A549 (cell line): ENCODE measurements around the gene OTOP2.

Experiments
- CHD2 ChIP-seq: fragments of 150-350 bp; IDR thresholded peaks from 2 replicates; pipeline ENCODE4 v1.6.1; 2014; ENCODE audit warnings: low read length; ENCODE audit not compliant: partially characterized antibody
- EP300 ChIP-seq, 2 experiments: fragments of >200 bp; sonication (Bioruptor Twin); formaldehyde crosslinking; IDR thresholded peaks; 2 replicates in 1 of 2; 3 replicates in 1 of 2; pipeline ENCODE4 v1.6.1; 2016 to 2017
- GATA3 ChIP-seq: IDR thresholded peaks from 2 replicates; pipeline ENCODE4 v1.6.1; 2012; ENCODE audit warnings: borderline replicate concordance
- JUNB ChIP-seq: fragments of >200 bp; sonication (Bioruptor Twin); formaldehyde crosslinking; IDR thresholded peaks from 2 replicates; pipeline ENCODE4 v1.6.1; 2016
- KDM1A ChIP-seq: fragments of 200-600 bp; sonication (generic); IDR thresholded peaks from 2 replicates; pipeline ENCODE4 v1.6.1; 2016; ENCODE audit warnings: low read depth, mild to moderate bottlenecking
- KDM5A ChIP-seq: fragments of 200-600 bp; sonication (generic); IDR thresholded peaks from 2 replicates; pipeline ENCODE4 v1.6.1; 2016; ENCODE audit warnings: antibody characterized with exemption, mild to moderate bottlenecking
- MAFK ChIP-seq: fragments of 450-650 bp; IDR thresholded peaks from 2 replicates; pipeline ENCODE4 v1.6.1; 2014; ENCODE audit not compliant: partially characterized antibody
- MAZ ChIP-seq: fragments of 150-350 bp; IDR thresholded peaks from 2 replicates; pipeline ENCODE4 v1.6.1; 2014; ENCODE audit warnings: antibody characterized with exemption, low read depth, low read length, borderline replicate concordance
- NR3C1 ChIP-seq: fragments of >200 bp; sonication (Bioruptor Twin); formaldehyde crosslinking; IDR thresholded peaks from 3 replicates; pipeline ENCODE4 v1.6.1; 2017
- RAD21 ChIP-seq, 2 experiments: fragments of >200 bp in 1 of 2; sonication (Bioruptor Twin) in 1 of 2; formaldehyde crosslinking in 1 of 2; IDR thresholded peaks in 1 of 2; conservative IDR thresholded peaks in 1 of 2; 2 replicates in 1 of 2; 3 replicates in 1 of 2; pipeline ENCODE4 v1.6.1; 2012 to 2018; ENCODE audit warnings: inconsistent platforms in 1 of 2
- TF ChIP-seq, protein P1 (sequence below): fragments of >200 bp; sonication (Bioruptor Twin); formaldehyde crosslinking; IDR thresholded peaks from 3 replicates; pipeline ENCODE4 v1.6.1; 2016
- TF ChIP-seq, protein P2 (sequence below): fragments of >200 bp; sonication (Bioruptor Twin); formaldehyde crosslinking; IDR thresholded peaks from 3 replicates; pipeline ENCODE4 v1.5.1; 2016
- TF ChIP-seq, protein P3 (sequence below): fragments of 450-650 bp; IDR thresholded peaks from 2 replicates; pipeline ENCODE4 v1.6.1; 2014; ENCODE audit warnings: antibody characterized with exemption

DNA sequence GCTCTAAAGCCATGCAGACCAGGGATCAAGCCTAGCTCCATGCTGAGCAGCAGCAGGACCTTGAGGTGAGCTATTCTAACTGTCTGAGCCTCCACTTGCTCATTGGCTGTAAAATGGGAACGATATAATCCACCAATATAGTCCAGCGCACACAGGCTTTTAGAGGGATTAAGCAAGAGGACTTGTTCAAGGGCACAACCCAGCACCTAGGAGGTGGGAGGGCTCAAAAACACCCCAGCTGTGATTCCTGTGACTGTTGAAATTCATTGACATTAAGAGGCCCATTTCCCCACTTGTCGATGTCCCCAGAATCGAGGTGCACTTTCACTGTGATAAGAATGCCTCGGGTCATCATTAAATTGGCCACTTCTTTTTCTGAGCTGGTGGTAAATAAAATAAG is 5.2 kb upstream of the OTOP2 start:
- TF ChIP-seq MAFK (no peak), JUNB (no peak), GATA3 (no peak), MAZ (no peak), CHD2 (no peak), RAD21 (conservative IDR thresholded peaks at IDR 0.05 in 1 of 2, IDR thresholded peaks at IDR 0.05 in 1 of 2) (no peak), KDM1A (no peak), NR3C1 (no peak), EP300 (IDR thresholded peaks at IDR 0.05) (no peak), KDM5A (no peak)
- TF ChIP-seq, protein P1, sequence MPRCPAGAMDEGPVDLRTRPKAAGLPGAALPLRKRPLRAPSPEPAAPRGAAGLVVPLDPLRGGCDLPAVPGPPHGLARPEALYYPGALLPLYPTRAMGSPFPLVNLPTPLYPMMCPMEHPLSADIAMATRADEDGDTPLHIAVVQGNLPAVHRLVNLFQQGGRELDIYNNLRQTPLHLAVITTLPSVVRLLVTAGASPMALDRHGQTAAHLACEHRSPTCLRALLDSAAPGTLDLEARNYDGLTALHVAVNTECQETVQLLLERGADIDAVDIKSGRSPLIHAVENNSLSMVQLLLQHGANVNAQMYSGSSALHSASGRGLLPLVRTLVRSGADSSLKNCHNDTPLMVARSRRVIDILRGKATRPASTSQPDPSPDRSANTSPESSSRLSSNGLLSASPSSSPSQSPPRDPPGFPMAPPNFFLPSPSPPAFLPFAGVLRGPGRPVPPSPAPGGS, result no peak
- TF ChIP-seq, protein P2, sequence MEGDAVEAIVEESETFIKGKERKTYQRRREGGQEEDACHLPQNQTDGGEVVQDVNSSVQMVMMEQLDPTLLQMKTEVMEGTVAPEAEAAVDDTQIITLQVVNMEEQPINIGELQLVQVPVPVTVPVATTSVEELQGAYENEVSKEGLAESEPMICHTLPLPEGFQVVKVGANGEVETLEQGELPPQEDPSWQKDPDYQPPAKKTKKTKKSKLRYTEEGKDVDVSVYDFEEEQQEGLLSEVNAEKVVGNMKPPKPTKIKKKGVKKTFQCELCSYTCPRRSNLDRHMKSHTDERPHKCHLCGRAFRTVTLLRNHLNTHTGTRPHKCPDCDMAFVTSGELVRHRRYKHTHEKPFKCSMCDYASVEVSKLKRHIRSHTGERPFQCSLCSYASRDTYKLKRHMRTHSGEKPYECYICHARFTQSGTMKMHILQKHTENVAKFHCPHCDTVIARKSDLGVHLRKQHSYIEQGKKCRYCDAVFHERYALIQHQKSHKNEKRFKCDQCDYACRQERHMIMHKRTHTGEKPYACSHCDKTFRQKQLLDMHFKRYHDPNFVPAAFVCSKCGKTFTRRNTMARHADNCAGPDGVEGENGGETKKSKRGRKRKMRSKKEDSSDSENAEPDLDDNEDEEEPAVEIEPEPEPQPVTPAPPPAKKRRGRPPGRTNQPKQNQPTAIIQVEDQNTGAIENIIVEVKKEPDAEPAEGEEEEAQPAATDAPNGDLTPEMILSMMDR, result no peak
- TF ChIP-seq, protein P3, sequence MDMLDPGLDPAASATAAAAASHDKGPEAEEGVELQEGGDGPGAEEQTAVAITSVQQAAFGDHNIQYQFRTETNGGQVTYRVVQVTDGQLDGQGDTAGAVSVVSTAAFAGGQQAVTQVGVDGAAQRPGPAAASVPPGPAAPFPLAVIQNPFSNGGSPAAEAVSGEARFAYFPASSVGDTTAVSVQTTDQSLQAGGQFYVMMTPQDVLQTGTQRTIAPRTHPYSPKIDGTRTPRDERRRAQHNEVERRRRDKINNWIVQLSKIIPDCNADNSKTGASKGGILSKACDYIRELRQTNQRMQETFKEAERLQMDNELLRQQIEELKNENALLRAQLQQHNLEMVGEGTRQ, result no peak
